ENCODE measurements around the gene HSD11B1L.
"Not testable (repeated sequence)": the region's sequence is repeated elsewhere in the genome, so short reads cannot be mapped to it uniquely, and the experiment has no call there.

HSD11B1L gene

DNA sequence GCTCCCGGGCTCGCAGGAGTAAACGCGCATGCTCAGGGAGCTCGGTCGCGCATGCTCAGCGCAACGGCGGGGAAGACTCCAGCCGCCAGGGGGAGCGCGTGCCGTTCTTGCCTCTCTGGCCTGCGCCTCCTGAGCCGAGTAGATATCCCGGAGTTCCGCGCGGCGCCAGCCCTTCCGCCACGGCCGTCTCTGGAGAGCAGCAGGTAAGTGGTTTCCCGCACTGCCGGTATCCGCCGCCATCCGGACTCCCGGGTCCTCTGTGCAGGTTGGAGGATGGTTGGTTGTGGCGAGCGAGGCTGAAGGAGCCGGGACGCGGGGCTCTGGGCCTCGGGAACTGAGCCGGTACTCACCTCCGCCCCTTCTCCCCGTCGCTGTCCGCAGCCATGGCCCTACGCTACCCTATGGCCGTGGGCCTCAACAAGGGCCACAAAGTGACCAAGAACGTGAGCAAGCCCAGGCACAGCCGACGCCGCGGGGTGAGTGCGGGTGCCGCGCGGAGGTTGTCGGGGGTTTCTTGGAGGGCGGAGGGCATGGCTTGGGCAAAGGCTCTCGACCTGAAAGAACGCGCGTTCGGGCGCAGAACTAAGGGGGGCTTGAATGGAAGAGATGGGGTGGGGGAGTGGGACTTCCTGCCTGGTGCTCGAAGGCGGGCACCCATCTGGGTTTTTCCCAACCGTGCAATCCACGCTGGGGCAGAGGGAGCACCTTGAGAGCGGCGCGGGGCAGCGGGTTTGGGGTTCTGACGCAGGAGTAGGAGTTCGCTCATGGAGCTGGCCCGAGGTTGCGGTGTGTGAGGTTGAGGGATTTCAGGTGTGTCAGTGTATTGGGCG, 9.5 kb downstream of the HSD11B1L start, which contains the start of gene RPL36:
TSS of gene RPL36 (plus strand) at position 171 of the 830 bp plus-strand sequence. CDS start at position 384, 213 bp downstream.
- peak; percentile 91 for DNase-seq

DNA sequence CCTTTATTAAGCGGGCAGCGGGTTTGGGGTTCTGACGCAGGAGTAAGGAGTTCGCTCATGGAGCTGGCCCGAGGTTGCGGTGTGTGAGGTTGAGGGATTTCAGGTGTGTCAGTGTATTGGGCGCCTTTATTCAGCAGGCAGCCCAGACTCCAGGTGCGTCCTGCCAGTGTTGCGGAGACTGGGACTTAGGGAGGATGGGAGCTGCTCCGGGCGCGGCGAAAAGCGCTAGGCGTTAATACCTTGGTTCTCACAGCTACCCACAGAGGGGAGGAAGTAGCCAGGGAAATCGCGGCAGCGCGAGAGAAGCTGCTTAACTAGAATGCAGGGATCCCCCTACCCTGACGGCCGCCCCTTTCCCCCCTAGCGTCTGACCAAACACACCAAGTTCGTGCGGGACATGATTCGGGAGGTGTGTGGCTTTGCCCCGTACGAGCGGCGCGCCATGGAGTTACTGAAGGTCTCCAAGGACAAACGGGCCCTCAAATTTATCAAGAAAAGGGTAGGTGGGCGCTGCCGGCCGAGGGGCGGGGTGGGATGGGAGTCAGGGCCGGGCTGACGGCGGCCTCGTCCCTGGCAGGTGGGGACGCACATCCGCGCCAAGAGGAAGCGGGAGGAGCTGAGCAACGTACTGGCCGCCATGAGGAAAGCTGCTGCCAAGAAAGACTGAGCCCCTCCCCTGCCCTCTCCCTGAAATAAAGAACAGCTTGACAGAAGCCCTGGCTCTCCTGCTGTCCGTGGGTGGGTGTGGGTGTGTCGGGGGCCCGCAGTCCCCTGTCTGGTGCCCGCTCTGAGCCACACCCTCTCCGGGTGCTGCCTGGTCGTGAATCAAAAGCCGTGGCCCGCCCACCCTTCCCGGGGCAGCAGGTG, 10.4 kb downstream of the HSD11B1L start:
- no peak for DNase-seq

DNA sequence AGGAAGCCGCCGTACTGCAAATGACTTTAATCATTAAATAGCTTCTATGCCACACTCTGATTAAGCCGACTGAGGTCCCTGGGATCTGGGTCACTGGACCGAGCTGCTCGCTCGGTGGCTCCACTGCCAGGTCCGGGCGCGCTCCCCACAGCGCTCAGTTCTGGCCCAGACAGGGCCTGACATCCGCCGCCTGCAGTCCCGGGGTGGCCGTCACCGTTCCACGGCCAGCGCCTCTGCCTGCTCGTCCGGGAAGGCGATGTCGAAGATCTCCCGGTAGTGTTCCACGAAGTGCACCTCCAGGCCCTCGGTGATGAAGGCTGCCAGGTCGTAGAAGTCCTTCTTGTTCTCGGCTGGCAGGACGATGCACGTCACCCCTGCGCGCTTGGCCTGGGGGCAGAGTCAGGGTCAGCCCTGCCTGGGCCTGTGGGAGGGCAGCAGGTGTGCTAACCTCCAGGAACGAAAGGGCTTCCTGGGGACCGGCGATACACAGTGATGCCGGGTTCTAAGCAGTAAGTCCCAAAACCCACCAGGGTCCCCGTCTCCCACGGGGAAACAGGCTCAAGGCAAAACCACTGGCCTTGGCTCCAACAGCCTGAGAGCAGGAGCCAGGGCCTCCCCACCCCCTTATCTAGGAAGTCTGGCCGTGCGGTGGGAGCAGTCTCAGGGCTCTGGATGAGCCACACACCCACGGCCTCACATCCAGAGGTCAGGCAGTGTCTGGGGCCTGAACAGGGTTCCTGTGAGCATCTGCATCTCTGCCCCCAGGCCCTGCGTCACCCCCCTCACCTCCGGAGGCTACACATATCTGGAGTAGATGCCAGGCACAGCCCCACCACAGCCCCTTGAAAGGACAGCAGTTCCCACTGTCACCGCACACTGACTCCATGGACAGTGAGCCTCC, 11.2 kb downstream of the HSD11B1L start:
- no peak for DNase-seq

DNA sequence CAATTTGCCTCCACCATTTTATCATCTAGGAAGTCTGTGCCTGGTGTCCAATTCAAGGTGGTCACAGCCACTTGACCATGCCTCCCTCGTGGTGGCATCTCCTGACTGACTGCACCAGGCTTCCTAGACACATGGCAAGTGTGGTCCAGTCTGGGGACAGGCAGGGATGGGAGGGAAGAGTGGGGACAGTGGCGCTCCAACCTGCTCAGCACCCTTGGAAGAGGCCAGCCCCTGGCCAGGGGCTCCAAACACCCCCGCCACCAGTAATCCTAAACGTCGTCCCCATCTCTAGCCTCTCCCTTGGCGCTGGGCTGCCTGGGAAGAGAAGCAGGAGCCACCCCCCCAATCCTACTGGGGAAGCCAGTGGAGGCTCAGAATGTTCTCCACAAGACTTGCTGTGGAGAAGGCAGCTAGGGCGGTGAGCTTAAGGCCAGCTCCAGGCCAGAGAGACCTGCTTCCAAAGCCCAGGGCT, 11.9 kb downstream of the HSD11B1L start:
- DNase-seq, result no peak

DNA sequence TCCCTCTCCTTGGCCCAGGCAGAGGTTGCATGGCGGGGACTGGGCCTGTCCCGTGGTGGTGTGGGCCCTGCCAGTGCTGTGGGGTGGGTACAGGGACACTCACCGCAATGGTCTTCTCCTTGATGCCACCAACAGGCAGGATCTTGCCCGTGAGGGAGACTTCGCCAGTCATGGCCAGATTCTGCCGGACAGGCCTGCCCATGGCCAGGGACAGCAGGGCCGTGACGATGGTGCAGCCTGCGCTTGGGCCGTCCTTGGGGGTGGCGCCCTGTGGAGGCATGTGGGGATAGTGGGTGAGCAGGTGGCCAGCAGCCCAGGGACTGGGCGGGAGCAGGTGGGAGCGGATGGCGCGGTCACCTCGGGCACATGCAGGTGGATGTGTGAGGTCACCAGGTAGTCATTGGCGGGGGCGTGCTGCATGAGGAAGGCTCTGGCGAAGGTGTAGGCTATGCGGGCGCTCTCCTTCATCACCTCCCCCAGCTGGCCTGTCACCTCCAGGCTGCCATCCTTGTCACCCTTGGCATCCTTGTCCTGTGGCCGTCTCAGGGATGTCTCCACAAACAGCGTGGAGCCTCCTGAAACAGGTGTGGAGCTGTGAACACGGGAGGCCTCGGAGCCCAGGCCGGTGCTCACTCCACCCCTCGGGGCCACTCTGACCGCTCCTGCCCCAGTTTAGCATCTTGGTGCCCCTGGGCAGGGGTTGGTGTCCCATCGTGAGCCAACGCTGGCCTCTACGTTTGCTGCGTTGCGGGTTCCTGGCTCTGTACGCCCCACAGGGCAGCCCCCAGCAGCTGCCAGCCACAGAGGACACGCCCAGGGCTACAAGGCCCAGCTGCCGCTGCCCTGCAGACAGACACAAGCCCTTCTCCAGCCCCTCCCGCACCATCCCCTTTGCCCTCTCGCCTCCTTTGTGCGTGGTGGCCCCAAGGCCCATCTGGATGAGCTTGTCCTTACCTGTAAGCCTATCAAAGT, 12.7 kb downstream of the HSD11B1L start:
- DNase-seq, result no peak

DNA sequence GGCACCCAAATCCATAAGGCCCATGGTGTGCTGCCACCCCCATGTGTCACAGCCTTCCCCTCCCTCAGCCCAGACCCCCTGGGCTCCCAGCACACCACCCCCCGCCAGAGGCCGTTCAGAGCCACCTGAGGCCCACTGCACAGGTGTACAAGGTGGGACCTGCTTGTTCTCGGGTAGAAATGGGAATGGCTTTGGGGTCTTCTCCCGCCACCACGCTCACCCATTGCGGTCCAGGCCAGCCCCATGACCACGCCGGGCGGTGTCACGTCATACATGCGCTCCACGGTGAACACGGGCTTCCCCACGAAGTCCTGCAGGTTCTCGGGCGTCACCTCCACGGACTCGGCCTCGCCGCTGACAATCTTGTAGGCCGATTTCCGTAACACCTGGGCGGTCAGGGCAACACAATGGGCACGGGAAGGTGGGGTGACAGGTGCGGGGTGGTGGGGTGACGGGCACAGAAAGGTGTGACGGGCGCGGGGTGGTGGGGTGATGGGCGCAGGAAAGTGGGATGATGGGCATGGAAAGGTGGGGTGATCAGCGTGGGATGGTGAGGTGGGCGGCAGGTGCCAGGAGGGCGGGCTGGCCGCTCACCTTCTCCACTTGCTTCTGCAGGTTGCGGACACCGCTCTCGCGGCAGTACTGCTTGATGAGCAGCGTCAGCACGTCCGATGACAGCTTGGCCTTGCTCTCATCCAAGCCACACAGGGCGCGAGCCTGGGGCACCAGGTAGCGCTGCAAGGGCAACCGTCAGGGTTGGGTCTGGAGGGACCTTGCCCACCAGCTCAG, 13.5 kb downstream of the HSD11B1L start:
- DNase-seq, result no peak

DNA sequence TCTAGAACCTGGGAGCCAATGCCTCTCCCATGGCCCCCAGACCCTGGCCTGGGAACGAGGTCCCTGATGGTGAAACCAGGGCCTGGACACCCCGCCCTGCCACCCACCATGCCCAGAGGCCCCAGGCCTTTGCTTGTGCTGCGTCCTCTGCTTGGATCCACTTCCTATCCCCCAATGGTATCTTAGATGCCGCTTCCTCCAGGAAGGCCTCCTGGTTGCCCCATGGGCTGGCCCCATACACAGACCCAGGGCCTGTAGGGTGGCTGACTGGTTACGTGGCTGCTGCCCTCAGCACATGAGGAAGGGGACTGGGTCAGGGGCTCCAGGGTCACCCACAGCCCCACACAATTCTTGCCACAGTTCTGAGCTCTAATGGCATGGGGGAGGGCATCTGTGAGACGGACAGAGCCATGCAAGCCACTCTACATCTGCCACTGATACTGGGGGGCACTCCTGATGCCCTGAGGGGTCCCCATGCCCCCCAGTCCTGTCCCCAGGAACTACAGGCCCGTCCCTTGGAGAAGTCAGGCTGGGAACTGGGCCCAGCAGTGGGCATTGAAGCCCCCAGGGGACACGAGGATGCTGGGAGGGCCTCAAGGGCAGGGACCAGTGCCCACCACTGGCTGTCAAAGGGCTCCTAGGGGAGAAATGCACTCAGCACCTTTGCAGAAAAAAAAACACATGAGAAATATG, 14.3 kb downstream of the HSD11B1L start:
- DNase-seq, result no peak

DNA sequence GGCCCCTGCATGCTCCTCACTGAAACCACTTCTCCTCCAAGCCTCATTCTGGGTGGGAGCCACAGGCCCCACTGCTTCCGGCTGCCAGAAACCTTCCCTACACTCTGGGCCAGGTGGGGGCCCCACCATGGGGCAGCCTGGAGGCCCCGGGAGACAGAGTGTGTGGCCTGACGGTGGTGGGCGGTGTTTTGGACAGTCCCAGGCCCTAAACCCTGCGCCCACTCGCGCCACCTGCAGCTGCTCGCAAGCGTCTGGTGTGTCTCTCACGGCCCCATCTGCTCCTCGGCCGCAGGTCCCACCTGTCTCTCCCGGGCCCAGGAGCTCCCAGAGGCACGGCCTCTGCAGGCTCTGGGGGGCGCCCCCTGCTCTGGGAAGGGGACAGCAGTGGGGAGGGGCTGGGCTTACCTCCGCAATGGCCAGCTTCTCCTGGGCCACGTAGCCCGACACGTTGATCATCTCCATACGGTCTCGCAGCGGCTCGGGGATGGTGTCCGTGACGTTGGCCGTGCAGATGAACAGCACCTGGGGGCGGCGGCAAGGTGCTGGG, 14.9 kb downstream of the HSD11B1L start:
- DNase-seq, result no peak

DNA sequence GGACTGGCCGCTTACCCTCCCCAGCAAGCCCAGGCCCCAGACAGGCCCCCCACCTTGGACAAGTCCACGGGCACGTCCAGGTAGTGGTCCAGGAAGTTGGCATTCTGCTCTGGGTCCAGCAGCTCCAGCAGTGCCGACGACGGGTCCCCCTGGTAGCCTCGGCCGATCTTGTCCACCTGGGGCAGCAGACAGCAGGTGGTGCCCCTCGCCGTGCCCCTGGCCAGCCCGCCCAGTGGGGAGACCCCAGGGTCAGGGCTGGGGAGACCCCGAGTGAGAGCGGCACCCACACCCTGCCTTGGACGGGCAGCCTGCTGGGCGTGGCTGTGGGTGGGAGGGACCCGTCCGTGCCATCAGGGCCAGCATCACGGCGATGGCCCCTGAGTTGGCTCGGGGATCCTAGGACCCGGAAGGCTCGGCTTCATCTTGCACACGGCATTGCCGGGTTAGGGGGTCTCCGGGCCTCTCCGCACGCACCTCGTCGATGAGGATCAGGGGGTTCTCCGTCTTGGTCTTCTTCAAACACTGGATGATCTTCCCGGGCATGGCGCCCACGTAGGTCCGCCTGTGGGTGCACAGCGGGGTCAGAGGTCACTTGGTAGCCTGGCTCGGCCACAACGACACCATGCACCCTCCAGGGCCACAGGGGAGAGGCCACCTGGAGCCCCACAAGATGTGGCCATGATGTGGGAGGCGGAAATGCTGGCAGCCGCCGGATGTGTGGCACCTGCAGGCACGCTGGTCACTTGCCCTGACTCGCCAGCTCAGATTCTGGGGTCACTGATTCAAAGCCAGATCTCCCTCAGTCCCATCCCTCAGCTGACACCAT, 15.6 kb downstream of the HSD11B1L start:
- no peak for DNase-seq

DNA sequence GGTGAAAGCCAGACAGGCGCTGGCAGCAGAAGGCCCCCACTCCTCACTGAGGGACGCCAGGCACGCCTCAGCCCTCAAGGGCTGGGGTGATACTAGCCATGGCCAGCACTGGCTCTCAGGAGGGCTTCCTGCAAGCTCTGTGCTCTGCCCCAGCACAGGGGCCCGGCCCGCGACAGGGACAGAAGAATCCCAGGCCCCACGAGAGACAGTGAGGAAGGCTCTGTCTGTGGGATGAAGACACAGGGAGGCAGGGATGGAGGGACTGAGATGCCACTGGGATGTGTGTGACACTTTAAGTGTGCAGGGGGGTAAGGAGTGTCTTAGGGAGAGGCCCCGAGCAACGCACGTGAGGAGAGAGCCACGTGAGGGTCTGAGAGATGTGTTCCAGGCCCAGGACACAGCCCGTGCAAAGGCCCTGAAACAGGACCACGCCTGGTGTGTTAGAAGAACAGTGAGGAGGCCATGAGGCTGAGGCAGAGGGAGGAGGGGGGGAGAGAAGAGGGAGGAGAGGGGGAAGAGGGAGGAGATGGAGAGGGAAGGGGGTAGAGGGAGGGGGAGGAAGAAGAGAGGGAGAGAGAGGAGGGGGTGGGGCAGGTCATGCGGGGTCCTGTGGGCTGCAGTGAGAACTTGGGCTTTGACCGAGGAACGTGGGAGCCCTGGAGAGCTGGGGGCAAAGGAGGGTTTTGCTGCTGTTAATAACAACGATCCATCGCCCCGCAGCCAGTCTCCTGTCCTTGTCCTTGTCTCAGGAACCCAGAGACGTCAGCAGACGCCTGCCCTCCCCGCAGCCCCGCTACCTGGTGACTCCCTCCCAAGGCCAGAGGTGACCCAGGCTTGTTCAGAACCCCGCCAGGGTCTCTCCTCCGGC, 16.4 kb downstream of the HSD11B1L start:
- DNase-seq, result no peak

DNA sequence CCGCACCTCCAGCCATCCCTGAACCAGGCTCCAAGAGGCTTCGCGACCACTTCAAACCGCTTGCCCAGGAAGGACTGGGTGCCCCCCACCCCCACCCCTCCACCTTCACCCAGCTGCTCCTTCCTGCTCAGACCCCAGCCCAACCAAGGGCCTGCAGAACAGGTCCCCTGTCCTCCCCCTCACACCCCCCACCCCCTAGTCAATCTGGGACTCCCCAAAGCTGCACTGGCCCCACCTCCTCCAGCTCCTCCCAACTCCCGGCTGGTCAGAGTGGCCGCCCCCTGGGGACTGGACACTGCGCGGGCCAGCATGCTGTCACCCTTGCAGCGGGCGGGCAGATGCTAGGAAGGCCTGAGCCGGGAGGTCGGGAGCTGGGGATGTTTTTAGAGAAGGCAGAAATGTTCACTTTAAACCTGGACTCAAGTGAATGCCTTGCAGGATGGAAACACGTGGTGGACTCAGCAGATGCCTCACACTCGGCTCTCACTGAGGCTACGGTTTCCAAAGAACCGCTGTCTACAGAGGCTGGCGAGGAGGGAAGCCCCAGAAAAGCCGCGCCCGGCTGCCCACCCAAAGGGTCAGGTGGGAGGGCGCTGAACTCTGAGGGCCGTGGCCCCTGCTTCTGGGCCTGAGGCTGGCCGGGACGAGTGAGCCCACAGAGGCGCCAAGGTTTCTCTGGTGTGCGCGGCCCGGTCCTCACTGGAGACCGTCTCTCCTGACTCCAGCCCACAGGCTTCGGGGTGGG, 17.2 kb downstream of the HSD11B1L start:
- no peak for DNase-seq

DNA sequence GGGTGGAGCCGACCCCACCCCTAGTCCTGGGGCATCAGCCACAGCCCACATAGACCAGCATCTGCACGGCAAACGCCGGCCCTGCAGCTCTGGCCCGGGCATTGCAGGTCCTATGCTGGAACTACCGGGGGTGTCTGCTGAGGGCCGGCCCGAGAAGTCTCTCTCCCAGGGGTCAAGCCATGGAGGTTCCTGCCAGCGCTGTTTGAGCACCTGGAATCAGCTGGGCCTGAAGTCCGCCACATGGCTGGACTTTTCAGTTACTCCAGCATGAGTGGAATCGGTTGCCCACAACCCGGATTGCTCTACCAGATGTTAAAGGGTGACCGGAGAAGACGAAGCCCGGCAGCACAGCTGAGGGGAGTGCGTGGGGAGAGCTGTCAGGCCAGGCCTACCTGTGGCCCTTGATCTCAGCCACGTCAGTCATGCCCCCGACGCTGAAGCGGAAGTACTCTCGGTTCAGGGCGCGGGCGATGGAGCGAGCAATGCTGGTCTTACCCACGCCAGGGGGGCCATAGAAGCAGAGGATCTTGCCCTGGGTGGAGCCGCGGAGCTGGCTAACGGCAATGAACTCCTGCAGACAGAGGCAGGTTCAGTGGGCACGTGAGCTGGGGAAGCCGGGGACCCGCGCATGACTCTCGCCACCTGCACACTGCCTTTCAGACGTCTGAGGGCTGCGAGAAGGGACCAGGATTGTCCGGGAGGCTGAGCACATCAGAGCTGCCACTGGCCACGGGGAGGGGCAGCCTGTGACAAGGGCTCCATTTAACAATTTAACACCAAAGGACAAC, 18.0 kb downstream of the HSD11B1L start:
- no peak for DNase-seq

DNA sequence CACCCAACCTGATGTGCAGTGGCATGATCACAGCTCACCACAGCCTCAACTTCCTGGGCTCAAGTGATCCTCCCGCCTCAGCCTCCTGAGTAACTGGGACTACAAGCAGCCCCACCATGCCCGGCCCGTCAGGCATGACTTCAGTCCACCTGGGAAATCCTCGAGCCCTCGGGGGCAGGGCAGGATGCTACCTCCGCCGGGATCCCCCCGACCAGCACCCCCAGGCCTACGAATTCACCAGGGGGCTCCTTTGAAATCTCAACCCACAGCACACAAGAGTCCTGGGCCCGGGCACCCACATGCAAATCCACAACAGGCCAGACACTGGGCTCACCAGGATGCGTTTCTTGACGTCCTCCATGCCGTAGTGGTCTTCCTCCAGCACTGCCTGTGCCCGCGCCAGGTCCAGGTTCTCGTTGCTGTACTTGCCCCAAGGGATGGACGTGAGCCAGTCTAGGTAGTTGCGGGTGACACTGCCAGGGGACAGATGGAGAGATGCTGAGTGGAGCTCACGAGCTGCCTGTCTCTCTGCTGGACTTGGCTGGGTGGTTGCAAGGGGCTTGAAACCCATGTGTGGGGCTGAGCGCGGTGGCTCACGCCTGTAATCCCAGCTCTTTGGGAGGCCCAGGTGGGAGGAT, 19.7 kb downstream of the HSD11B1L start:
- DNase-seq, result no peak

DNA sequence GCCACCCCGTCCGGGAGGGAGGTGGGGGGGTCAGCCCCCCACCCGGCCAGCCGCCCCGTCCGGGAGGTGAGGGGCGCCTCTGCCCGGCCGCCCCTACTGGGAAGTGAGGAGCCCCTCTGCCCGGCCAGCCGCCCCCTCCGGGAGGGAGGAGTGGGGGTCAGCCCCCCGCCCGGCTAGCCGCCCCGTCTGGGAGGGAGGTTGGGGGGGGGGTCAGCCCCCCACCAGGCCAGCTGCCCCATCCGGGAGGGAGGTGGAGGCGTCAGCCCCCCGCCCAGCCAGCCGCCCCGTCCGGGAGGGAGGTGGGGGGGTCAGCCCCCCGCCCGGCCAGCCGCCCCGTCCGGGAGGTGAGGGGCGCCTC, 21.2 kb downstream of the HSD11B1L start:
- not testable (repeated sequence) for DNase-seq
